Keratinocyte (primary cell): Measurements from ENCODE around the gene TCEA2. TPM values are rescaled to one million over a fixed set of nuclear protein-coding genes. Genes with fewer than 3 reads are reported as not detected.

ENCODE experiments used
- DNase-seq: peaks from one replicate; pipeline ENCODE4 v3.0.0-alpha.2; 2011; ENCODE audit warnings: low read depth, missing footprints, low spot score
- FAIRE-seq: peaks from 2 replicates; lab custom pipeline; 2011; peaks lifted over from hg19 to GRCh38; lab: Jason Lieb, UNC
- H2AFZ ChIP-seq: 2 replicates; pipeline ENCODE4 v1.6.0; 2012; ENCODE audit warnings: low read length, control low read depth, inconsistent platforms; ENCODE audit not compliant: control insufficient read depth
- H3K27ac ChIP-seq: 2 replicates; pipeline ENCODE4 v1.5.1; 2011; ENCODE audit warnings: low read length; ENCODE audit not compliant: control insufficient read depth, insufficient read depth
- H3K27me3 ChIP-seq: 3 replicates; pipeline ENCODE4 v1.6.0; 2011; ENCODE audit warnings: low read length; ENCODE audit not compliant: control insufficient read depth, insufficient read depth; ENCODE audit errors: extremely low read depth
- H3K36me3 ChIP-seq, 2 experiments: 2 replicates in 1 of 2; 3 replicates in 1 of 2; pipeline ENCODE4 v1.5.1; 2011; ENCODE audit warnings: low read length in 2 of 2, mild to moderate bottlenecking in 1 of 2; ENCODE audit not compliant: control insufficient read depth in 2 of 2, insufficient read depth in 2 of 2; ENCODE audit errors: extremely low read depth in 1 of 2
- H3K4me1 ChIP-seq: 3 replicates; pipeline ENCODE4 v1.5.1; 2011; ENCODE audit warnings: low read length; ENCODE audit not compliant: control insufficient read depth, insufficient read depth; ENCODE audit errors: extremely low read depth
- H3K4me2 ChIP-seq: 3 replicates; pipeline ENCODE4 v1.6.0; 2011; ENCODE audit warnings: low read depth, low read length; ENCODE audit not compliant: control insufficient read depth, insufficient read depth; ENCODE audit errors: extremely low read depth
- H3K4me3 ChIP-seq, 3 experiments: fragments of 200-600 bp in 1 of 3; sonication (generic) in 1 of 3; 2 replicates in 2 of 3; 3 replicates in 1 of 3; pipeline ENCODE4 v1.5.1; 2011 to 2016; ENCODE audit warnings: low read length in 3 of 3, mild to moderate bottlenecking in 3 of 3, control low read depth in 2 of 3, inconsistent platforms in 1 of 3, low read depth in 1 of 3, mixed read lengths in 1 of 3, mixed run types in 1 of 3, moderate library complexity in 1 of 3; ENCODE audit not compliant: control insufficient read depth in 2 of 3, insufficient read depth in 2 of 3; ENCODE audit errors: extremely low read depth in 1 of 3
- H3K79me2 ChIP-seq: 2 replicates; pipeline ENCODE4 v1.6.0; 2012; ENCODE audit warnings: low read length; ENCODE audit not compliant: control insufficient read depth, insufficient read depth
- H3K9ac ChIP-seq: 3 replicates; pipeline ENCODE4 v1.6.0; 2011; ENCODE audit warnings: low read length; ENCODE audit not compliant: control insufficient read depth, insufficient read depth; ENCODE audit errors: extremely low read depth
- H3K9me1 ChIP-seq: 3 replicates; pipeline ENCODE4 v1.6.0; 2011; ENCODE audit warnings: low read length; ENCODE audit not compliant: control insufficient read depth, insufficient read depth; ENCODE audit errors: extremely low read depth
- H3K9me3 ChIP-seq: 2 replicates; pipeline ENCODE4 v1.5.1; 2012; ENCODE audit warnings: low read depth, low read length; ENCODE audit not compliant: control insufficient read depth
- H4K20me1 ChIP-seq: 3 replicates; pipeline ENCODE4 v1.6.0; 2011; ENCODE audit warnings: low read length; ENCODE audit not compliant: control insufficient read depth, insufficient read depth; ENCODE audit errors: extremely low read depth
- CTCF ChIP-seq, 3 experiments: IDR thresholded peaks in 1 of 3; conservative IDR thresholded peaks in 1 of 3; optimal IDR thresholded peaks in 1 of 3; 2 replicates in 2 of 3; 3 replicates in 1 of 3; pipeline versions ENCODE3 to v1.5.1; 2011; ENCODE audit warnings: low read length in 3 of 3, mild to moderate bottlenecking in 3 of 3, moderate library complexity in 2 of 3, control low read depth in 1 of 3, inconsistent platforms in 1 of 3; ENCODE audit not compliant: insufficient read depth in 2 of 3; ENCODE audit errors: extremely low read depth in 1 of 3
- EZH2 ChIP-seq: IDR thresholded peaks from one replicate; pipeline ENCODE4 v1.6.1; 2012; ENCODE audit warnings: inconsistent platforms, mild to moderate bottlenecking, low read length, moderate library complexity
- dilution Hi-C: fragments of 300-500 bp; cut with MboI; formaldehyde crosslinking; loops from one replicate; pipeline ENCODE4 v1.7.0; 2020; ENCODE audit warnings: low sequenced_read_pairs; ENCODE audit not compliant: extremely low pct_ligation_motif_present
- polyA minus RNA-seq, 3 experiments: library from RNA; depleted of rRNA, polyadenylated mRNA; stranded (reverse); fragments of >200 nt; gene quantifications; 1 replicate in 1 of 3; 2 replicates in 1 of 3; 3 replicates in 1 of 3; pipeline ENCODE4 v1.2.3, GENCODE V29; 2011
- polyA plus RNA-seq, 5 experiments: library from polyadenylated mRNA; depleted of rRNA in 3 of 5; stranded (reverse) in 3 of 5; stranded (forward) in 1 of 5; unstranded in 1 of 5; fragments of >200 nt; gene quantifications; 1 replicate in 1 of 5; 2 replicates in 3 of 5; 3 replicates in 1 of 5; pipeline versions ENCODE4 v1.2.1 to v1.2.3, GENCODE V29; 2011 to 2012; ENCODE audit warnings: missing spikeins in 2 of 5, low read depth in 1 of 5, low replicate concordance in 1 of 5

The TCEA2 gene
- polyA plus RNA-seq: 8.4 to 13.1 TPM (median 9.1 TPM) in 3 replicates
- polyA plus RNA-seq (2011; ENCODE audit: low read depth): 13.7 TPM
- 8.2 and 17.3 TPM in 2 replicates for polyA plus RNA-seq (2011; cell fraction: cytosol; rRNA removed)
- polyA plus RNA-seq (2011; cell fraction: nucleus; rRNA removed): 18.8 and 30.2 TPM in 2 replicates
- polyA plus RNA-seq (2012; ENCODE audit: low replicate concordance): 20.3 and 23.0 TPM in 2 replicates
- polyA minus RNA-seq: 3.8 to 21.4 TPM (median 11.6 TPM) in 3 replicates
- polyA minus RNA-seq (2011; cell fraction: cytosol; rRNA and poly(A)+ RNA removed): 15.3 TPM
- 4.6 and 7.7 TPM in 2 replicates for polyA minus RNA-seq (2011; cell fraction: nucleus; rRNA and poly(A)+ RNA removed)

- peak within 1 kb of the TSS; percentile 37 for H2AFZ ChIP-seq
- dilution Hi-C loops: no loop called here
- no peak for FAIRE-seq
Measured at GRCh38 chr20:64062596-64063388, at the start of gene TCEA2. TSS of gene TCEA2 (plus strand) at chr20:64063198. CDS start at chr20:64063313, 115 bp downstream.

GRCh38 chr20:64015635-64016034 is 47.4 kb upstream of the TCEA2 start:
- dilution Hi-C loops: no loop called here

More at GRCh38 chr20:64062596-64063388, at the start of gene TCEA2:
- H4K20me1 ChIP-seq: no peaks in the 10 kb centered on the region
- H3K4me1 ChIP-seq: peaks cover 42% of the 10 kb centered on the region
- H3K9me1 ChIP-seq: no peaks in the 10 kb centered on the region
- H3K4me3 ChIP-seq: peak within 1 kb of the TSS; percentile 70 to 85 (median 78)
- no peaks in the 10 kb centered on the region for H3K27me3 ChIP-seq
- H3K4me2 ChIP-seq: peak within 1 kb of the TSS; percentile 86
- peak; percentile 56 for DNase-seq
- TF ChIP-seq EZH2 (no peak), CTCF (optimal IDR thresholded peaks at IDR 0.05 in 1 of 3, IDR thresholded peaks at IDR 0.05 in 1 of 3, conservative IDR thresholded peaks at IDR 0.05 in 1 of 3; ENCODE audit: extremely low read depth in 1 of 3, insufficient read depth in 2 of 3, low read length in 3 of 3) (no peak)
- H3K9ac ChIP-seq: peak within 1 kb of the TSS; percentile 78
- H3K36me3 ChIP-seq: no peaks in the 10 kb centered on the region
- peak within 1 kb of the TSS; percentile 59 for H3K27ac ChIP-seq
- H3K79me2 ChIP-seq: no peaks in the 10 kb centered on the region
- H3K9me3 ChIP-seq: no peaks in the 10 kb centered on the region

More at GRCh38 chr20:64015635-64016034, 47.4 kb upstream of the TCEA2 start:
- H3K79me2 ChIP-seq: no peaks in the 10 kb centered on the region
- no peak for DNase-seq
- no peak for TF ChIP-seq CTCF (optimal IDR thresholded peaks at IDR 0.05 in 1 of 3, IDR thresholded peaks at IDR 0.05 in 1 of 3, conservative IDR thresholded peaks at IDR 0.05 in 1 of 3; ENCODE audit: extremely low read depth in 1 of 3, insufficient read depth in 2 of 3, low read length in 3 of 3)
- no peak for TF ChIP-seq EZH2
- H2AFZ ChIP-seq: no peak overlapping the region
- no peak overlapping the region for H3K4me3 ChIP-seq
- no peaks in the 10 kb centered on the region for H4K20me1 ChIP-seq
- no peak overlapping the region for H3K4me2 ChIP-seq
- H3K27ac ChIP-seq: no peak overlapping the region
- H3K9me1 ChIP-seq: no peaks in the 10 kb centered on the region
- H3K9me3 ChIP-seq: no peaks in the 10 kb centered on the region
- no peak overlapping the region for H3K9ac ChIP-seq
- H3K27me3 ChIP-seq: no peaks in the 10 kb centered on the region
- H3K4me1 ChIP-seq: no peaks in the 10 kb centered on the region
- peaks cover 21 to 37% of the 10 kb centered on the region in 2 experiments for H3K36me3 ChIP-seq
- FAIRE-seq: no peak
